ENCODE data around the gene NLGN3.
A peak's percentile ranks its signal among the peaks of the same experiment; 100 is the strongest.

NLGN3 gene

GRCh38 chrX:71118985-71119535 is 25.6 kb upstream of the NLGN3 start:
- no peak for DNase-seq

- peak; percentile 63 for DNase-seq
Observed at GRCh38 chrX:71128166-71128833, 16.3 kb upstream of the NLGN3 start.

- DNase-seq: peak; percentile 80
Observed at GRCh38 chrX:71128915-71129765, 15.5 kb upstream of the NLGN3 start.

- no peak for DNase-seq
Observed at GRCh38 chrX:71131510-71131909, 13.1 kb upstream of the NLGN3 start.

- no peak for DNase-seq
Observed at GRCh38 chrX:71140440-71140839, 4.2 kb upstream of the NLGN3 start.

GRCh38 chrX:71143508-71143907 is 1.1 kb upstream of the NLGN3 start:
- DNase-seq: no peak

GRCh38 chrX:71147496-71148277 is 3.0 kb downstream of the NLGN3 start:
- DNase-seq: no peak

GRCh38 chrX:71148278-71148663 is 3.6 kb downstream of the NLGN3 start:
- DNase-seq: no peak

GRCh38 chrX:71151366-71151765 is 6.7 kb downstream of the NLGN3 start:
- DNase-seq: no peak

GRCh38 chrX:71154196-71154595 is 9.6 kb downstream of the NLGN3 start:
- no peak for DNase-seq

GRCh38 chrX:71154641-71155040 is 10.0 kb downstream of the NLGN3 start:
- no peak for DNase-seq

GRCh38 chrX:71158603-71159002 is 14.0 kb downstream of the NLGN3 start:
- no peak for DNase-seq

GRCh38 chrX:71159335-71159734 is 14.7 kb downstream of the NLGN3 start:
- no peak for DNase-seq

- DNase-seq: no peak
Observed at GRCh38 chrX:71160475-71160874, 15.8 kb downstream of the NLGN3 start.

GRCh38 chrX:71162981-71163380 is 18.3 kb downstream of the NLGN3 start:
- no peak for DNase-seq

- no peak for DNase-seq
Observed at GRCh38 chrX:71164071-71164470, 19.4 kb downstream of the NLGN3 start.

- DNase-seq: no peak
Observed at GRCh38 chrX:71166461-71166860, 21.8 kb downstream of the NLGN3 start.

- DNase-seq: no peak
Observed at GRCh38 chrX:71167031-71167781, 22.6 kb downstream of the NLGN3 start.

GRCh38 chrX:71168134-71168533 is 23.5 kb downstream of the NLGN3 start:
- no peak for DNase-seq

GRCh38 chrX:71169586-71169985 is 24.9 kb downstream of the NLGN3 start:
- no peak for DNase-seq

- no peak for DNase-seq
Observed at GRCh38 chrX:71170660-71171059, 26.0 kb downstream of the NLGN3 start.

GRCh38 chrX:71171110-71171801 is 26.6 kb downstream of the NLGN3 start:
- DNase-seq: no peak

Measured in islet precursor cell (in vitro differentiated cells).